Keratinocyte (primary cell): Measurements from ENCODE around the gene LY9.

Experiments
- CTCF ChIP-seq, 3 experiments: IDR thresholded peaks in 1 of 3; conservative IDR thresholded peaks in 1 of 3; optimal IDR thresholded peaks in 1 of 3; 2 replicates in 2 of 3; 3 replicates in 1 of 3; pipeline versions ENCODE3 to v1.5.1; 2011; ENCODE audit warnings: low read length in 3 of 3, mild to moderate bottlenecking in 3 of 3, moderate library complexity in 2 of 3, control low read depth in 1 of 3, inconsistent platforms in 1 of 3; ENCODE audit not compliant: insufficient read depth in 2 of 3; ENCODE audit errors: extremely low read depth in 1 of 3
- EZH2 ChIP-seq: IDR thresholded peaks from one replicate; pipeline ENCODE4 v1.6.1; 2012; ENCODE audit warnings: inconsistent platforms, mild to moderate bottlenecking, low read length, moderate library complexity

GRCh38 chr1:160821627-160822026 lies 25.7 kb downstream of the LY9 start:
- TF ChIP-seq CTCF (optimal IDR thresholded peaks at IDR 0.05 in 1 of 3, IDR thresholded peaks at IDR 0.05 in 1 of 3, conservative IDR thresholded peaks at IDR 0.05 in 1 of 3; ENCODE audit: extremely low read depth in 1 of 3, insufficient read depth in 2 of 3, low read length in 3 of 3) = no peak
- no peak for TF ChIP-seq EZH2
